ENCODE results near the gene PEG3. TPM values are rescaled to one million over a fixed set of nuclear protein-coding genes. Genes with fewer than 3 reads are reported as not detected.

Gene PEG3
- total RNA-seq, 1 donor from 2014 or later = not detected

GRCh38 chr19:56813531-56813930, 27.0 kb downstream of the PEG3 start:
- Mint-ChIP-seq H3K9me3 (ENCODE audit: unreplicated experiment) (peaks cover 72% of the 10 kb centered on the region), H3K36me3 (ENCODE audit: unreplicated experiment) (no peaks in the 10 kb centered on the region), H3K27me3 (ENCODE audit: unreplicated experiment) (no peaks in the 10 kb centered on the region), H3K4me3 (ENCODE audit: unreplicated experiment) (no peak overlapping the region), H3K4me1 (ENCODE audit: unreplicated experiment) (no peaks in the 10 kb centered on the region), H3K27ac (ENCODE audit: unreplicated experiment) (no peak overlapping the region)
- no peak for TF ChIP-seq CTCF (IDR thresholded peaks at IDR 0.05)
- DNase-seq (ENCODE audit: extremely low spot score, unreplicated experiment) = no peak

- H3K27me3 Mint-ChIP-seq (ENCODE audit: unreplicated experiment) = no peaks in the 10 kb centered on the region
- H3K27ac Mint-ChIP-seq (ENCODE audit: unreplicated experiment) = no peak overlapping the region
- H3K9me3 Mint-ChIP-seq (ENCODE audit: unreplicated experiment) = peaks cover 70% of the 10 kb centered on the region
- no peak for TF ChIP-seq CTCF (IDR thresholded peaks at IDR 0.05)
- H3K4me1 Mint-ChIP-seq (ENCODE audit: unreplicated experiment) = no peaks in the 10 kb centered on the region
- H3K4me3 Mint-ChIP-seq (ENCODE audit: unreplicated experiment) = no peak overlapping the region
- no peak for DNase-seq (ENCODE audit: extremely low spot score, unreplicated experiment)
- H3K36me3 Mint-ChIP-seq (ENCODE audit: unreplicated experiment) = no peaks in the 10 kb centered on the region
These were observed 29.0 kb downstream of the PEG3 start for GRCh38 chr19:56811480-56811879.

- peaks cover 76% of the 10 kb centered on the region for H3K9me3 Mint-ChIP-seq (ENCODE audit: unreplicated experiment)
These were observed 30.3 kb downstream of the PEG3 start for GRCh38 chr19:56810260-56810659.

GRCh38 chr19:56808717-56809392, 31.7 kb downstream of the PEG3 start:
- H3K27ac Mint-ChIP-seq (ENCODE audit: unreplicated experiment) = no peak overlapping the region
- H3K36me3 Mint-ChIP-seq (ENCODE audit: unreplicated experiment) = no peaks in the 10 kb centered on the region
- H3K4me3 Mint-ChIP-seq (ENCODE audit: unreplicated experiment) = no peak overlapping the region
- H3K27me3 Mint-ChIP-seq (ENCODE audit: unreplicated experiment) = no peaks in the 10 kb centered on the region
- no peaks in the 10 kb centered on the region for H3K4me1 Mint-ChIP-seq (ENCODE audit: unreplicated experiment)
- H3K9me3 Mint-ChIP-seq (ENCODE audit: unreplicated experiment) = peaks cover 63% of the 10 kb centered on the region
- no peak for TF ChIP-seq CTCF (IDR thresholded peaks at IDR 0.05)
- no peak for DNase-seq (ENCODE audit: extremely low spot score, unreplicated experiment)

More at GRCh38 chr19:56810260-56810659, 30.3 kb downstream of the PEG3 start:
- no peaks in the 10 kb centered on the region for H3K4me1 Mint-ChIP-seq (ENCODE audit: unreplicated experiment)
- H3K27ac Mint-ChIP-seq (ENCODE audit: unreplicated experiment) = no peak overlapping the region
- no peaks in the 10 kb centered on the region for H3K36me3 Mint-ChIP-seq (ENCODE audit: unreplicated experiment)
- H3K27me3 Mint-ChIP-seq (ENCODE audit: unreplicated experiment) = no peaks in the 10 kb centered on the region
- no peak for TF ChIP-seq CTCF (IDR thresholded peaks at IDR 0.05)
- DNase-seq (ENCODE audit: extremely low spot score, unreplicated experiment) = no peak
- H3K4me3 Mint-ChIP-seq (ENCODE audit: unreplicated experiment) = no peak overlapping the region

- Mint-ChIP-seq H3K27ac (ENCODE audit: unreplicated experiment) (no peak overlapping the region), H3K27me3 (ENCODE audit: unreplicated experiment) (no peaks in the 10 kb centered on the region), H3K4me1 (ENCODE audit: unreplicated experiment) (no peaks in the 10 kb centered on the region), H3K4me3 (ENCODE audit: unreplicated experiment) (no peak overlapping the region), H3K9me3 (ENCODE audit: unreplicated experiment) (peaks cover 52% of the 10 kb centered on the region), H3K36me3 (ENCODE audit: unreplicated experiment) (no peaks in the 10 kb centered on the region)
- no peak for DNase-seq (ENCODE audit: extremely low spot score, unreplicated experiment)
- no peak for TF ChIP-seq CTCF (IDR thresholded peaks at IDR 0.05)
These were observed 33.9 kb downstream of the PEG3 start for GRCh38 chr19:56806639-56807038.

Other genes starting within 250 kb of the PEG3 start
- gene ZNF71, start 245.4 kb downstream of the PEG3 start, total RNA-seq = 10.5 and 11.2 TPM in 2 replicates
- gene SMIM17, start 197.6 kb downstream of the PEG3 start, total RNA-seq = 0.32 and 0.57 TPM in 2 replicates
- gene ZNF835, start 169.0 kb downstream of the PEG3 start, total RNA-seq = not detected in 2 replicates
- not detected in 2 replicates for gene ZIM2, start within 50 bp of the PEG3 start, total RNA-seq